Hematopoietic multipotent progenitor cell treated with erythropoietin and hydrocortisone succinate and interleukin-3 and kit ligand, for 8 days (in vitro differentiated cells): Measurements from ENCODE around the gene ILDR2.
"Not testable (repeated sequence)": the region's sequence is repeated elsewhere in the genome, so short reads cannot be mapped to it uniquely, and the experiment has no call there.

ENCODE experiments used
- DNase-seq: peaks from one replicate; pipeline ENCODE4 v3.0.0-alpha.2; 2015

ILDR2 gene

GRCh38 chr1:166884971-166885370 is 90.4 kb downstream of the ILDR2 start:
- DNase-seq = no peak

GRCh38 chr1:166884040-166884642 is 91.2 kb downstream of the ILDR2 start:
- DNase-seq = peak; percentile 29

- DNase-seq = no peak
Observed at GRCh38 chr1:166882893-166883292, 92.4 kb downstream of the ILDR2 start.

- not testable (repeated sequence) for DNase-seq
Observed at GRCh38 chr1:166878173-166878917, 97.0 kb downstream of the ILDR2 start.

DNA sequence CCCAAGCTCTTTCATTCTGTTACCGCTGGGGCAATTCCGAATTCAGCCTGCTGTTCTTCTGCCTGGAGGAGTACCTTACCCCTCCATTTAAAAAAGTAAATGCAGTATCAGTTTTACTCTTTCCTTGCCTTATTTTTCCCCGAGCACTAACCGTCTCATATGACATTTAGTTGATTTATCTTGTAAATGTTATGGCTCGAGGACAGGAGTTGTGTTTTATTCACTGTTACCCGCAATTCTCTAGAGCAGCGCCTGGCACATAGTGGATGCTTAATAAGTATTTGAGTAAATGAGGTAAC is 98.9 kb downstream of the ILDR2 start:
- DNase-seq = no peak

DNA sequence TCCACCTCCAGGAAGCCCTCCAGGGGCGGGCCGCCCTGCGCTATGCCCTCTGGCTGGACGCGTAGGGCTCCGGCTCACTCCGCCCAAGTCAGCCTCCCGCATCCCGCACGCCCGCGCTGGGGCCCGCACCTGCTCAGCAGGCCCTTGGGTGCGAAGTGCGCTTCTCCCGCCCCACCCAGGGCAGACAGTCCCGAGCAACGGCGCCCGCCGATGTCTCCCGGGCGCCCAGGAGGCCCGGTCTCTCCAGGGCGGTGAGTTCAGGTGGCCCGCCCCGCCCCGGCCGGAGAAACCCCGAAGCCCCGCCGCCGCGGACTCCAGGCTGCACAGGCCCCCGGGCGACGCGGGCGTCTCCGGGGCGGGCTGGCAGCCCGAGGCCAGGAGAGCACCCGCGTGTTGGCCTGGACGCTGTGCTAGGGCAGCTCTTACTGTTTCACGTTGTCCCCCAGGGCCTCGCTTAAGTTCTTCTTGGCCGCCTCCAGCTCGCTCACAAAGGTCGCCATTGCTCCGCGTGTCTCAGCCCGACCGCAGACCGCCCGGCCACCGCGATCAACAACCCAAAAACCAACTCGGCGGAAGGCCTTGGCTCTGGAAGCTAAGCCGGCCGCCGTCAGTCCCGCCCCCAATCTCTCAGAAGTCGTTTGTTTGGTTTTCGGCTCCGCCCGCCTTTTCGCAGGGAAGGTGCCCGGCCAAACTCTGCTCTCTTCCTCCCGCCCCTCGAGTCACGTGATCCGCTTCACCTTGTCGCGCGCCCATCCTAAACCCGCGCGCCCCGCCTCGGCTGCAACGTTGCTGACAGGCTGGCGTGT is 99.4 kb downstream of the ILDR2 start, which contains the start of gene TADA1:
Gene TADA1 (minus strand): TSS at position 531 of the 806 bp plus-strand sequence. CDS start 31 bp downstream, at position 500.
- DNase-seq = peak; percentile 99

DNA sequence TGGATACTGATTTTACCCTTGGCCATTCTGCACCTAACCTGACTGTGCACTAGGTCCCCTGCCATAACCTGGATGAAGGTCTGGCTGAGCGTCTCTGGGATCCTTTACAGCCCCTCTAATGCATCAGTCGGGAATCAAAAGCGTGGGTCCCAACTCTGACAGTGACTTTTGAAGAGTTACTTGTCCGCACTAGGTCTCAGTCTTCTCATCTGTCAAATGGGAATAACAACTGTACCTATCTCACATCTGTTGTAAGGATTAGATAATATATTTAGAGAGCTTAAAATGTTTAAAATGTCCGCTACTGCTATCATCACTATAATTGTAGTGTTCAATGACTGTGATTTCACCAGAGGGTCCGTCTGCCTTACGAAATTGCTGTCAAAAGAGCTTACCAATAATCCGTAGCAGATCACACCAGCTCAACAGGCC is 100.0 kb downstream of the ILDR2 start:
- no peak for DNase-seq

- DNase-seq = no peak
Observed at GRCh38 chr1:166874464-166874863, 100.9 kb downstream of the ILDR2 start.

GRCh38 chr1:166870584-166870983 is 104.8 kb downstream of the ILDR2 start:
- no peak for DNase-seq

DNA sequence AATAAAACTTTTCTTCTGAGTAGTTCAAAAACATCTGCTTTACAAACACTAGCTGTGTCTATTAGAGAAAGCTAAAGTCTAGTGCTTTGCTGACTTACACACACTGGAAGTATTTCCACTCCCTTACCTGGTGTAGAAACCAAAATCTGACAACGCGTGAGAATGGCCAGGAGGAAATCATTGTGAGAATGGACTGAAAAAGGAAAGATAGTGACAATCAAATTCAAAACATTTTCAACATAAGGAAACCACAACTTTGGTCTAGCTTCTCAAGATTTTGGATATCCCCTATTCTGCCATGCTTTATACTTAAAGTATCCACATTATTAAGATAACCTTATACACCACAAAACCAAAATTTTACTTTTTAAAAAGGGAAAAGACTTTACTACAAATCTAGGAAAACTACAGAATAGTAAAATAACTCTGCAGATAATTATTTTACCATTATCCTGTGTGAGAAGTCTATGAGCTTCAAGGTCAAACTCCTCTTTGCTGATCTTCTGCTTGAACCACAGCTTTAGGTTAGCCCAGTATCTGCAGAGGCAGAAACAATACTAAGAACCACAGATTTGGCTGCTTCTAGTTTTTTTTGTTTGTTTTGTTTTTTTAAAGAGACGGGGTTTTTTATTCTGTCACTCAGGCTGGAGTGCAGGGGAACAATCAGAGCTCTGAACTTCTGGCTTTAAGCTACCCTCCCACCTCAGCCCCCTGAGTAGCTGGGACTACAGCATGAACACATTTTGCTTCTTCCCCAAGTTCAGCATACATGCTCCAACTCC is 105.8 kb downstream of the ILDR2 start:
- DNase-seq = no peak

DNA sequence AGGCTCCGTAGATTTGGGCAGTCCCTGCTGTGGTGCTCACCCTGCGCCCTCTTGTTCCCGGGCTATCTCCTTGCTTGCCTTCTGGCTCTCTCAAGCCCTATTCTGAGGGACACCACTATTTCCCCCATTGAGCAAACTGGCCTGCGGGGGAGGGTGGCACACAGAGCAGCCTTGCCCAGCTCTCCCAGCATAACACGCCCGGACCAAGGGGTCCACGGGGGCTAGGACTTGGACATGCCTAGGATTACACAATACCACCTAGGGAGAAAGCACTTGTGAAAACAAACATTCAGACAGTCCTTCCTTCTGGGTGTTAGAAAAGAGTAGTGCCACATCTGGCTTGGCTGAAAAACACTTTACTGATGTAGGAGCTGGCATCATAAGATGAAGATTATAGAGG is 106.7 kb downstream of the ILDR2 start:
- no peak for DNase-seq

- peak; percentile 32 for DNase-seq
Observed at GRCh38 chr1:166865926-166866325, 109.4 kb downstream of the ILDR2 start.

GRCh38 chr1:166859597-166859996 is 115.7 kb downstream of the ILDR2 start:
- no peak for DNase-seq

GRCh38 chr1:166858726-166859419 is 116.5 kb downstream of the ILDR2 start:
- DNase-seq = no peak
